ENCODE data around the gene DOCK11. TPM values are rescaled to one million over a fixed set of nuclear protein-coding genes. Genes with fewer than 3 reads are reported as not detected.

DOCK11 gene
- total and polyA plus RNA-seq, 11 donors: 1.8 to 26.3 (median 2.9) TPM

DNA sequence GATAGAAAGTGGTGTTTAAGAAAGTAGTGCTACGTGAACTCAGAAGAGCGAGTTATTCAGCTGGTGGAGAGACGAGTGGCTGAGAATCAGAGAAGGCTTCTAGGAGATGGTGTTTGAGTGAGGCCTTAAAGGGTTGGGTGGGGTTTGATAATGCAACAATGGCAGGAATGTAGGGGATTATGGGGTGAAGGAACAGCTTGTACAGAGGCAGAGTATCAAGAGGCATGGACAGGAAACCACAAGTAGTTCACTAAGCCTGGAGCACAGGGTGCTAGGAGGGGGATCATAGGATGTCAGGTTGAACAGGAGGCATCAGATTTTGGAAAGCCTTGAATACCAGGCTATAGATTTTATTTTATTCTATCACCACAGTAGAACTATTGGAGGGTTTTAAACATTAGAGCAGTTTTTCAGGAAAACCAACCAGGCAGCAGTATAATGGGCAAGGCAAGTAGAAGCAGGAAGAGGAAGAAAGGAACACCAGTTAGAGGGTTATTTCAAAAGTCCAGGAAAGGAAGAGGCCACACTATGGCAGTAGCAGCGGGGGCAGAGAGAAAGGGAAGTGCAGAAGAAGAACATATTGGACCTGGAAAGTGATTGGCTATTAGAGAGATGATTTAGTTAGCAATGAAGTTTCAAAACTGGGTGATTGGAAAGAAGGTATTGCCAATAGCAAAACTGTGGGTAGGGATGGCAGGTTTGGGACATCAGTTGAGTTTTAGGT, 99.2 kb downstream of the DOCK11 start:
- H3K27me3 ChIP-seq: peaks cover 0 to 11% (median 0%) of the 10 kb centered on the region in 9 donors
- no peak overlapping the region for H3K4me3 ChIP-seq
- ATAC-seq: peak in 1 of 4 donors; percentile 45
- WGBS, 4 donors: 70 to 92% (median 86%) methylated on average over 4 of the region's 4 CpGs
- DNase-seq: no peak
- intact Hi-C loops (cut with DNase I): loop anchor here in 2 of 10 donors (10.0 kb wide), 1 partner anchor 130 kb away; no protein-coding TSS in a partner anchor
- H3K9me3 ChIP-seq: no peaks in the 10 kb centered on the region
- TF ChIP-seq, protein P1, sequence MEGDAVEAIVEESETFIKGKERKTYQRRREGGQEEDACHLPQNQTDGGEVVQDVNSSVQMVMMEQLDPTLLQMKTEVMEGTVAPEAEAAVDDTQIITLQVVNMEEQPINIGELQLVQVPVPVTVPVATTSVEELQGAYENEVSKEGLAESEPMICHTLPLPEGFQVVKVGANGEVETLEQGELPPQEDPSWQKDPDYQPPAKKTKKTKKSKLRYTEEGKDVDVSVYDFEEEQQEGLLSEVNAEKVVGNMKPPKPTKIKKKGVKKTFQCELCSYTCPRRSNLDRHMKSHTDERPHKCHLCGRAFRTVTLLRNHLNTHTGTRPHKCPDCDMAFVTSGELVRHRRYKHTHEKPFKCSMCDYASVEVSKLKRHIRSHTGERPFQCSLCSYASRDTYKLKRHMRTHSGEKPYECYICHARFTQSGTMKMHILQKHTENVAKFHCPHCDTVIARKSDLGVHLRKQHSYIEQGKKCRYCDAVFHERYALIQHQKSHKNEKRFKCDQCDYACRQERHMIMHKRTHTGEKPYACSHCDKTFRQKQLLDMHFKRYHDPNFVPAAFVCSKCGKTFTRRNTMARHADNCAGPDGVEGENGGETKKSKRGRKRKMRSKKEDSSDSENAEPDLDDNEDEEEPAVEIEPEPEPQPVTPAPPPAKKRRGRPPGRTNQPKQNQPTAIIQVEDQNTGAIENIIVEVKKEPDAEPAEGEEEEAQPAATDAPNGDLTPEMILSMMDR (IDR thresholded peaks at IDR 0.05): no peak
- no peak for TF ChIP-seq POLR2A (IDR thresholded peaks at IDR 0.05)
- peak overlapping the region in 1 of 12 donors; percentile 38 for H3K27ac ChIP-seq
- peaks cover 0 to 3% (median 0%) of the 10 kb centered on the region in 12 donors for H3K4me1 ChIP-seq
- peaks cover 0 to 17% (median 0%) of the 10 kb centered on the region in 9 donors for H3K36me3 ChIP-seq

- H3K4me3 ChIP-seq: no peak overlapping the region
- ATAC-seq (peak in 1 of 4 donors; percentile 33), DNase-seq (no peak)
- H3K9me3 ChIP-seq: no peaks in the 10 kb centered on the region
- TF ChIP-seq, protein P1 (IDR thresholded peaks at IDR 0.05): no peak
- no peak for TF ChIP-seq POLR2A (IDR thresholded peaks at IDR 0.05)
- peak overlapping the region in 2 of 12 donors; percentile 19 to 24 for H3K27ac ChIP-seq
- peaks cover 0 to 11% (median 0%) of the 10 kb centered on the region in 9 donors for H3K27me3 ChIP-seq
- H3K36me3 ChIP-seq: peaks cover 0 to 21% (median 0%) of the 10 kb centered on the region in 9 donors
- WGBS, 4 donors: 59 to 82% (median 69%) methylated on average over 7 of the region's 7 CpGs
- intact Hi-C loops (cut with DNase I): loop anchor here in 3 of 10 donors (2.0 to 10.0 kb wide), 2 partner anchors 131 to 137 kb away; no protein-coding TSS in a partner anchor
- H3K4me1 ChIP-seq: peaks cover 0 to 3% (median 0%) of the 10 kb centered on the region in 12 donors
Measured at GRCh38 chrX:118595501-118596042, 100.0 kb downstream of the DOCK11 start.

- no peak overlapping the region for H3K4me3 ChIP-seq
- intact Hi-C loops (cut with DNase I): loop anchor here in 3 of 10 donors (2.0 to 10.0 kb wide), 2 partner anchors 132 to 138 kb away; no protein-coding TSS in a partner anchor
- peaks cover 0 to 11% (median 0%) of the 10 kb centered on the region in 9 donors for H3K27me3 ChIP-seq
- no peaks in the 10 kb centered on the region for H3K9me3 ChIP-seq
- peak overlapping the region in 3 of 12 donors; percentile 19 to 50 (median 24) for H3K27ac ChIP-seq
- ATAC-seq (no peak), DNase-seq (no peak)
- H3K4me1 ChIP-seq: peaks cover 0 to 6% (median 0%) of the 10 kb centered on the region in 12 donors
- TF ChIP-seq, protein P1 (IDR thresholded peaks at IDR 0.05): no peak
- TF ChIP-seq POLR2A (IDR thresholded peaks at IDR 0.05): no peak
- peaks cover 0 to 21% (median 0%) of the 10 kb centered on the region in 9 donors for H3K36me3 ChIP-seq
Measured at GRCh38 chrX:118596390-118596789, 100.8 kb downstream of the DOCK11 start.

GRCh38 chrX:118603981-118604380, 108.4 kb downstream of the DOCK11 start:
- peaks cover 0 to 4% (median 0%) of the 10 kb centered on the region in 12 donors for H3K4me1 ChIP-seq
- H3K27ac ChIP-seq: peak overlapping the region in 1 of 12 donors; percentile 36
- intact Hi-C loops (cut with DNase I): loop anchor here in 5 of 10 donors (2.0 to 10.0 kb wide), 4 partner anchors 139 to 203 kb away; no protein-coding TSS in a partner anchor
- H3K36me3 ChIP-seq: peaks cover 0 to 22% (median 6%) of the 10 kb centered on the region in 9 donors
- peak overlapping the region in 2 of 12 donors; percentile 4 to 24 for H3K4me3 ChIP-seq
- ATAC-seq: peak; percentile 37 to 77 (median 59)
- DNase-seq: peak in 3 of 5 donors; percentile 10 to 38 (median 22)
- 16 to 20% (median 19%) methylated on average over 7 of the region's 7 CpGs for WGBS, 4 donors
- peaks cover 0 to 5% (median 0%) of the 10 kb centered on the region in 9 donors for H3K27me3 ChIP-seq
- no peak for TF ChIP-seq POLR2A (IDR thresholded peaks at IDR 0.05)
- TF ChIP-seq, protein P1 (IDR thresholded peaks at IDR 0.05): peak; percentile 62 to 81 (median 73)
- H3K9me3 ChIP-seq: no peaks in the 10 kb centered on the region
